M059J (cell line): Measurements from ENCODE around the gene RNF130. TPM values are rescaled to one million over a fixed set of nuclear protein-coding genes. Genes with fewer than 3 reads are reported as not detected.
"Not testable (repeated sequence)": the region's sequence is repeated elsewhere in the genome, so short reads cannot be mapped to it uniquely, and the experiment has no call there.

ENCODE experiments used
- DNase-seq: peaks from one replicate; pipeline ENCODE4 v3.0.0-alpha.2; 2012; ENCODE audit warnings: low read depth
- total RNA-seq: library from RNA; depleted of rRNA; stranded (reverse); fragments of >200 nt; shearing (Covaris generic); gene quantifications from 2 replicates; pipeline ENCODE4 v1.2.3, GENCODE V29; 2014

RNF130 gene
- total RNA-seq, 1 experiment from 2014 or later = 50.6 TPM

DNA sequence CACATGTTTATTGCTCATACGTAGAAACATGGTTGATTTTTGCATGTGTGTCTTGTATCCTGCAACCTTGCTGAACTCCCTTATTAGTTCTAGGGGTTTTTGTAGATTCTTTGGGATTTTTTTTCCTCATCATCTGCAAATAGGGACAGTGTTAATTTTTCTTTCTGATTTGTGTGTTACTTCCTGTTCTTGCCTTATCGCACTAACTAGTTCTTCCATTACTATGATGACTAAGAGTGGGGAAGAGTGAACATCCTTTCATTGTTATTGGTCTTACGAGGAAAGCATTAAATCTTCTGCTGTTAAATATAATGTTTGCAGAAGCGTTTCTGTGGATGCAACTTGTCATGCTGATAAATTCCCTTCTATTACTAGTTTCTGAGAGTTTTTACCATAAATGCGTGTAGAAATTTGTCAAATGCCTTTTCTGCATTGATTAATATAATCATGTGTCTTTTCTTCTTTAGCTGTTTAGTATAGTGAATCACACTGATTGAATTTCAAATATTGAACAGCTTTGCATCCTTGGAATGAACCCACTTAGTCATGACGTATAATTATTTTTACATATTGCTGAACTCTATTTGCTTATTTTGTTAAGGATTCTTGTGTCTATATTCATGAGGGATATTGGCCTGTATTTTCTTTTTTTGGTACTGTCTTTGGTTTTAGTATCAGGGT, 32.1 kb upstream of the RNF130 start:
- no peak for DNase-seq

DNA sequence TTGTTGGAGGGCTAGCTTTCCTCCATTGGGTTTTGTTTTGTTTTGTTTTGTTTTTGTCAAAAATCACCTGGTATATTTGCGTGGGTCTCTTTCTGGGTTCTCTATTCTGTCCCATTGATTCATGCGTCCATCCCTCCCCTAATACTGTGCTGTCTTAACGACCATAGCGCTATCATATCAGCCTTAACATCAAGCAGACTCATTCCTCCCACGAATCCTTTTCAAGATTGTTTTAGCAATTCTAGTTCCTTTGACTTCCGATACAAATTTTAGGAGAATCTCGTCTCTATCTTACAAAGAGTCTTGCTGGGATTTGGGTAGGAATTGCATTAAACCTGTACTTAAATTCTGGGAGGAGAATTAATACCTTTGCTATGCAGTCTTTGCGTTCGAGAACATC, 31.1 kb upstream of the RNF130 start:
- DNase-seq = no peak

DNA sequence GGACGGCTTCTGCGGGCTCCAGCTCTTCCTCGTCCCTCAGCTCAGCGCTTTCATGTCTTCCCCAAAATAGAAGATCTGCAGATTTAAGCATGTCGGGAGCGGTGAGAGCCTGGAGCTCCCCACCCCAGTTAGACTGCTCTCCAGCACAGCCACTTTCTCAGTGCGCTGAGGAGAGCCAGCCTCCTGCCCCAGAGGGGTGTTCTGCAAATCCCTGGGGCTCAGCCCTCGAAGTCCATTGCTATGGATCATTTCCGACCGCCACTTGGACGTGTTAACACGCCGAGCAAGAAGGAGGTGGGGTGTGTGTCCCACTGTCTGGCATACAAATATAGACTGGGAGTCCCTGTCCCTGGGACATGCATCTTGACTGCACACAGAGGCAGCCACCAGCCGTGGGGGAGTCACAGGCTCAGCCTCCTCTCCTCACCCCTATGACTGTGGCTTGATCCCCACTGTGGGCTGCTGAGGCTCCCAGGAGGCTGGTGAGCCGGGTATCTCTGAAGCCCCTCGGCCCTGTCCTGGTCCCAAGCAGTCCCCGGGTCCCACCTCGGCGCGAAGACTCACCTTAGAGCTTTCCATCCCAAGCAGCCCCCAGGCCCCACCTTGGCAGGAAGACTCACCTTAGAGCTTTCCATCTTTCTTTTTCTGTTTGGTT, 30.0 kb upstream of the RNF130 start:
- DNase-seq = no peak

DNA sequence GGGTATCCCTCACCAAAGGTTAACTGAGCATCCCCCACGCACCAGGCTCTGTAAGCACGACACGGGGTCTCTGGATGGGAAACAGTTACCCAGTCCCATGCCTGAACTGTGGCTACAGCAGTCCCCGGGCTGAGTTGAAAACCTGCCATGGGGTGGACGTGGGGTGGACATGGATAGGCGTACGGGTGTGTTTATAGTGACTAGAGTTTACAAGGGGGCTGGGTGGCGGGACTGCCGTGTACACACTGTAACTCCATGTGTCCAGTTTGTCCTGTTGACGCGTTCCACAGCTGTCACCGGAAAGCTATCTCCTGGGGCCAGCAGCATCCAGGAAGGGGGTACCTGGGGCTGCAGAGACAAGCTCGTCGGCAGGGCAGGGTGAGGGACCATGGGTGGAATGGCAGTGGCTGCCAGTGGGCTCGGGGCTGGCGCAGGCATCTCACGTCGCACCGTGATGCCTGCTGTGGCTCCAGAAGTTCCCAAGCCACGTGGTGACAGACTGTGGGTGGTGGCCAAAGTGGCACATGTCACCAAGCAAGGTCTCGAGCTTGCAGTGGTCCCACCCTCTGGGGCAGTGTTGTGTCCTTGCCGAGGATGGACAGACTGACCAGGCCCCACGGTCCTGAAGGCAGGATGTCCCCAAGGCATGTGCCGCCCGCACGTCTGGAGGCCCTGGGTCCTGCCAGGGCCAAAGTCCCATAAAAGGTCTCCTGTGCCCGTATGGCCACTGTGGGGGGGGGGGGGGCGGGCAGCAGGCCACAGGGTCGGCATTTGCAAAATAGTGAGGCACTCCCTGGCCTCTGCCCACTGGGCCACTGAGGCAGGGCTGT, 29.3 kb upstream of the RNF130 start:
- no peak for DNase-seq

DNA sequence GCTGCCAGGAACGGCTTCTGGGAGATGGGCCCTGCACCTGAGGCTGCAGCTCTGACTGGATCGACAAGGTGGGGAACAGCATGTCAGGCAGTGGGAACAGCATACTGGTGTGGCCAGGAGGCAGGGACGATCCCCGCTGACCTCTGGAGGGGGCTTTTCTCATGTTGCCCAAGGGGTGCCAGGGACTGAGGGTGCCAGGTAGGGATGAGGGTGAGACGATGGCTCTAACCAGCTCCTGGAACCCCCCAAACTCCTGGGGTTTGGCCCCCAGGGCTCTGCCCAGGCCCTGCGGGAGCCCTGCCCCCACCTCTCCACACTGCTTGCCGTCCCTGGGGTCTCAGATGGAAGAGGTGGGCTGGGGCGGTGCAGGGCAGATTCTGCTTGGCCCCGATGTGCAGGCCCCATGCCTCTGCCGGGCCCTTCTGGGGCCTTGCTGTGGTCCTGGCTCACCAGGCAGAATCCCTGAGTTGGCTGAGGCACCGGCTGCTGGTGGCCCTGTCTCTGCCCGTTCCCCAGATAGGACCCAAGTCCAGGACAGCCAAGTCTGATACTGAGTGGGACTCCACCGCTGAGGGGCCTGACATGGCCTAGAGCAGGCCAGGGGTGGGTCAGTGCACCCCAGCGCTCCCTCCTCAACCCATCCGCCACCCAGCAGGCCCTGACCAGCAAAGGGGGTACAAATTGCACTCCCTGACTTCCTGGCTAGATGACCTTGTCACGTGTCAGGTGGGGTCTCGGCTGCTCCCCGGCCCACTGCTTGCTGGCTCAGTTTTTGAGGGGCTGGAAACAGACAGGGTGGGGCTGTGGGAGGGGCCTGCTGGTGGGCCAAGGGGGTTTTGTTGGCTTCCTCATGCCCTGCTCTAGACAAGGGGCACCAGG, 28.4 kb upstream of the RNF130 start:
- DNase-seq = no peak

DNA sequence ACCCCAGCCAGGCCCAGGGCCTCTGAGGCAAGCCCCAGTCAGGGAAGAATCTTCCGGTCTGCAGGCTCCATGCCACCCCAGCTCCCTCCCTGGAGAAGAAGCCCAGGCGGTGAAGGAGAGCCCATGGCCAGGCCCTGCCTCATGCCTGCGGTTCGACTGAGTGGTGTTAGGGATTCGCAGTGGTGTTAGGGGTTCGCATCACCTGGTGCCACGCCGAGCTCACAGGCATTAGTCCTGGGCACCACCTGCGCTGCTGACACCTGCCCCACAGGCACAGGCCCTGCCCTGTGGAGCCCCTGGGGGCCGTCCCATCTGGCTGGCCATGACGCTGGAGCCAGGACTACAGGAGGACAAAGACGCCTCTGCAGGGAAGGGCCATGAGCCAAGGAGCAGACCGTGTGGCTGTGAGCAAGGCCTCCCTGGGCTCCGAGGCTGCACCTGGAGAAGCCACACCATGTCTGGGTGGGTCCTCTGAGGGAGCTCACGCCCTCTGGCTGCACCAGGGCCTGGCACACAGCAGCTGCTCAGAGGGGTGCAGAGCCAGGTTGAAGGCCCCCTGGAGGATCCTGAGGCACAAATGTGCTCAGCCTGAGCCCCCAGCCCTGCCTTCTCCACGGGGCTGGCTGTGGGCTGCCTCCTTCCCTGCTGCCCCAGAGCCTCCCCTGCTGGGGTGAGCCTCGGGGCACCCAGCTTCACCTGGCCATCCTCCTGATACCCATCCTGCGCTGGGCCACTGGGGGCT, 27.6 kb upstream of the RNF130 start:
- DNase-seq = no peak

DNA sequence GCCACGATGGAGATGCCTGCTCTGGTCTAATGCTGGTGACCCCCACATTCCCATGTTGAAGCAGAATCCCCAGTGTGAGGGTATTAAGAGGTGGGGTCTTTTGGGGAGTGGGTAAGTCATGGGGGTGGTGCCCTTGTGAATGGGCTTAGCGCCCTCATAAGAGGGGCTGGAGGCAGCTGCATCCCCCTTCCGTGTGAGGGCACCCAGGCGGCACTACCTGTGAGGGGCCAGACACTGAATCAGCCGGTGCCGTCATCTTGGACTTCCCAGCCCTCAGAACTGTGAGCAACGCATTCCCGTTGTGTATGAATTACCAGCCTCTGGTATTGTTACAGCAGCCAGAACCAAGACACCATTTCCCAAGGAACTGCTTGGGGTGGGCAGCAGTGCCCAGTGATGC, 27.0 kb upstream of the RNF130 start:
- no peak for DNase-seq

DNA sequence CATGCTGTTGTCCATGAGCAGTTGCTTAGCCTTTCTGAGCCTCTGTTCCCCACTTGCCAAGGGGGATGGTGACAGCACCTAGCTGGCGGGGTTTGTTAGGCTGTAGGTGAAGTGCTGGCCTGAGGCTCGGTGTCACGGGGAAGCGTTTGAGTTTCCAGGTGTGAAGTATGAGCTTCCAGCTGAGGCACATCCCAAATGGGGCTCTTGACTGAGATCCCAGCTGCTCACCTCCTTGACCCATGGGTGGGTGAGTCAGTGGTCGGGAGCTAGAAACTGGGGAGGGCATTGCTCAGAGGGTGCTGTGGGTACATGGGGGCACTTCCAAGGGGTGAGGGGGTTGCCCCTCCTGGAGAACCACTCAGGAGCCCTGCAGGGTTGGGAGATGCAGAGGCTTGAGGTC, 26.4 kb upstream of the RNF130 start:
- no peak for DNase-seq

DNA sequence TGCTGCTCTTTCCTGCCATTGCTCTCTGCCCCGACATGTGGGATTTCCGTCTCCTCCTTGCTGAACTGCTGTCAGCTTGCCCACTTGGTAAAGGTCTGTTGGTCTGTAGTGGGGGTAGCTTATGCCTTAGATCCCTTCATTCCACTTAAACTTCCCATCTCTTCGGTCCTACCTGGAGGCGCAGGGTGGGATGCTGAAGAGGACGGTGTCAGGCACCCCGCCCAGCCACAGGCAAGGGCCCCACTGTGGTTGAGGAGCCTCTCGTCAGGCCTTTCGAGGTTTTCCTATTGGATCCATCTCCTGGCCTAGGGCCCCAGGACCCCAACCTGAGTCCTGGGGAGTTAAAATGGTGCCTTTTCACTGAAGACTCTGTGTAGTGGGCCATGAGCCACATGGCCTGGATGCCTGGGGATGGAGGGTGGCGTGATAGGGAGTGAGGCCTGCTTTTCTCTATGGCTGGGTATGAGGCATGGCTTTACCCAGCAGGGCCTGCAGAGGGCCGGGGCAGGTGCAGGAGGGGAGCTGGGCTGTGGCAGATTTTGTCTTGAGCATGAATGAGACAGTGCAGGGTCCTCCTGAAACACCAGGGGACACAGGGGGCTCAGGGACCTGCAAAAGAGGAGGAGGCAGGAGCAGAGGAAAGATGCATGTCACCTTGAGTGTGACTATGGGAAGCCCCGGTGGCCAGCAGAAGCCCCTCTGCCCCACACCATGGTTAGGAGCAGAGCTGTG, 25.8 kb upstream of the RNF130 start:
- no peak for DNase-seq

DNA sequence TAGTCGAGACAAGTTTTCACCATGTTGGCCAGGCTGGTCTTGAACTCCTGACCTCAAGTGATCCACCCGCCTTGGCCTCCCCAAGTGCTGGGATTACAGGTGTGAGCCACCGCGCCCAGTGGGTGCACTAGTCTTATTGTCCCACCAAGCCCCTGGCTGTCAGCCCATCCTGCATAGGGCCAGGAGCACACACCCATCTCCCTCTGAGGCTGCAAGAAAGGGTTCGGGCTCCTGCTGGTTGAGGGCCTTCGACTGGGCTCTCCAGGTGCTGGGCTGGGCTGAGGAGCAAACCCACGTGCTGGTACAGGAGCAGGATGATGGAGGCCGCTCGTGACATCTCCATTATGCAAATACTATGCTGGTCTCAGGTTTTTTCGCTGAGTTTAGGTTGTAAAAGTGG, 25.1 kb upstream of the RNF130 start:
- DNase-seq = no peak

DNA sequence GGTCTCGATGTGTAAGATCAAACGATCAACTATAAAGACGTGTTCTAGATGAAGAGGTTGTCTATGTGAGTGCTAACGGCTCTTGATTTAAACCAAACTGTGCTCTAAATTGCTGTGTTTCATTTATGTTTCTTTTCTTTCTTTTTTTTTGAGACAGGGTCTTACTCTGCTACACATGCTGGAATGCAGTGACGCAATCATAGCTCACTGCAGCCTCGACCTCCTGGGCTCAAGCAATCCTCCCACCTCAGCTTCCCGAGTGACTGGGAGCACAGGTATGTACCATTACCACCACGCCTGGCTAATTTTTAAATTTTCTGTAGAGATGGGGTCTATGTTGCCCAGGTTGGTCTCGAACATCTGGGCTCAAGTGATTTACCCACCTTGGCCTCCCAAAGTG, 24.0 kb upstream of the RNF130 start:
- no peak for DNase-seq

DNA sequence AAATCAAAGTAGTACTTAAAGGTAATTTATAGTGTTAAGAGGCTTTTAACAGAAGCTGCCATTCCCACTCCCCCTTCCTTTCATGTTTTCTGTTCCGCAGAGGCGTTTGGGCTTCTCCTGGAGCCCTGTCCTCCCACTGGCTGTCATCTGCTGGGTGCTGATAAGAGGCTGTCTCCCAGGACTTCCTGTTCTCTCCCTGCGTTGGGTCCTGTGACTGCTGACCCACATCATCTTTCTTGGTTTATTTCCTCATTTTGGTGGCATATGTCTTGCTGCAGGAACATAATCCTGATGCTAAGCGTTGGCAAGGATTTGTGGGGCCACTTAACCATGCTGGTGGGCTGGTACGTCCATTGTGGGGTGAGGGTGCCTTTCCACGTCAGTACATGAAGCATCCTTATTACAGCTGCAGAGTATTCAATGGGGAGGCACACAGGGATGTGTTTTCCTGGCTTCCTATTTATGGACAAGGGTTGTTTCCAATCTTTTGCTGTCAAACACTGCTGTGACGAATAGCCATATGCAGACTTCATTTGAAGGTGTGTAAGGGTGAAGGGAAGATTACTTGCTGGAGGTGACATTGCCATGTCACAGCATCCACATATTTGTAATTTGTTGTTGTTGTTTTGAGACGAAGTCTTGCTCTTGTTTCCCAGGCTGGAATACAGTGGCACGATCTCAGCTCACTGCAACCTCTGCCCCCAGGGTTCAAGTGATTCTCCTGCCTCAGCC, 22.3 kb upstream of the RNF130 start:
- DNase-seq = no peak

DNA sequence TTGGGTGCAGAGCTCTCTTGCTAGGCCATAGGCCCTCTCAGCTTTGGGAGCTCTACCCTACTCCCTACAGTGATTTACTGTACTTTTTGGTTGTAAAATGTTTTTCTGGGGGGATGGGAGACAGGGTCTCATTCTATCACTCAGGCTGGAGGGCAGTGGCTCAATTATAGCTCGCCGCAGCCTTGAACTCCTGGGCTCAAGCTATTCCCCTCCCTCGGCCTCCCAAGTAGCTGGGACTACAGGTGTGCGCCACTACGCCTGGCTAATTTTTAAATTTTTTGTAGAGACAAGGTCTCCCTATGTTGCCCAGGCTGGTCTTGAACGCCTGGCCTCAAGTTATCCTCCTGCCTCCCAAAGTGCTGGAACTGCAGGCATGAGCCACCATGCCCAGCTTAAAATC, 21.7 kb upstream of the RNF130 start:
- DNase-seq = no peak

DNA sequence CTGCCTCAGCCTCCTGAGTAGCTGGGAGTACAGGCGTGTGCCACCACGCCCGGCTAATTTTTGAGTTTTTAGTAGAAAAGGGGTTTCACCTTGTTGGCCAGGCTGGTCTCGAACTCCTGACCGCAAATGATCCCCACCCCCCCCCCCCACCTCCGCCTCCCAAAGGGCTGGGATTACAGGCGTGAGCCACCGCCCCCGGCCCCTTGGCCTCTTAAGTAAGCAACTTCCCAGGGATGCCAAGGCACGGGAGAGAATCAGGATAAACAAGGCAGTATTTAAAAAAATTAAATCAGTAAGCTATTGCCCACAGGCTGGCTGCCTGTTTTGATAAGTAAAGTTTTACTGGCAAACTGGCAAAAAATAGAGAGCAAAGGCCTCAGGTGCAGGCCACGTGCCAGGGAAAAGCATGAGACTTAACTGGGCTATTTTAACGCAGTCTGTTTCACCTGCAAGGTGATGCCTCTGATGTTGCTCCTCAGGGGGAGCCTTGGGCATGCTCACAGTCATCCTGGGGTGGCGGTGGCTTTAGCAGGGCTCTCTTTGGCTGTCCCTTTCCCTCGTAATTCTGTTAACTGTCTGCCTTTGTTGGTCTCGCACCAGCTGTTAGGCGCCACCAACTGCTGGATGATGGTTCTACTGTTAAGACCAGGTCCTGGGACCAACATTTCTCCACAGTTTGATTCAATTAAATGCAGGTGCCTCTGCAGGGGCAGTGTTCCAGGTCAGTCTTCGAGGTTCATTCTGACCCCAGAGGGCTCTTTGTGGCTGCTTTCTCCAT, 19.4 kb upstream of the RNF130 start:
- peak; percentile 59 for DNase-seq

DNA sequence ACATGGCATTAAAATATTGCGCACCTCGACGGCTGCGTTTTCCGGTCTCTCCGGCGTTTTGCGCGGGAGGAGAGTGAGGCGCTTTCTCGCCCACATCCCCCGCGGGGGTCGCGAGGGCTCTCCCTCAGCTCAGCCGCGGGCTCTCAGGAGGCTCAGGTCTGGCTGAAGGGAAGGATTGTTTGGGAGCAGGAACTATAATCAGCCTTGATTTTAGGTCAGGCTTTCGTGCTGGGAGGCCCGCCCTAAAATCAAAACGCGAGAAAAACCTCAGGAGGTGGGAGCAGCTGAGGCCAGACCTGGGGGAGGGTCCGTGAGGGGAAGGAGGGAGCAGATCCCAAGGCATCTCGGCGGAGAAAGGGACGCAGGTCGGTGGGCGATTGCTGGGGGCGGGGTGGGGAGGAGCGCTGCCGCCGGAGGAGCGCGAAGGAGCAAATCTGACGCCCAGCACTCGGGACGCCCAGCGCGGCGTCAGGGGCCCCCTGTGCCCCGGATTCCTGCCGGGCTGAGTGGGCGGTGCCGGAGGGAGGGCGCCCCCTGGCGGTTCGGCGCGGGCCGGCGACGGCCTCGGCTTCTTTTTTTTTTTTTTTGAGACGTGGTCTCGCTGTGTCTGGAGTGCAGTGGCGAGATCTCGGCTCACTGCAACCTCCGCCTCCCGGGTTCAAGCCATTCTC, 18.7 kb upstream of the RNF130 start:
- DNase-seq = peak; percentile 50

DNA sequence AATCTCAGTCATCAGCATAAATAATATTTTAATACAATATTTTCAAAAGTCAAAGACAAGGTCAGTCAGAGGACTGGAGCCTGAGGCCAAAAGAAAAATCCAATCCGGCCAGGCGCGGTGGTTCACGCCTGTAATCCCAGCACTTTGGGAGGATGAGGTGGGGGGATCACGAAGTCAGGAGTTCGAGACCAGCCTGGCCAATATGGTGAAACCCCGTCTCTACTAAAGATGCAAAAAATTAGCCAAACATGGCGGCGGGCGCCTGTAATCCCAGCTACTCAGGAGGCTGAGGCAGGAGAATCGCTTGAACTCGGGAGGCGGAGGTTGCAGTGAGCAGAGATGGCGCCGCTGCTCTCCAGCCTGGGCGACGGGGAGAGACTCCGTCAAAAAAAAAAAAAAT, 18.1 kb upstream of the RNF130 start:
- DNase-seq = not testable (repeated sequence)

DNA sequence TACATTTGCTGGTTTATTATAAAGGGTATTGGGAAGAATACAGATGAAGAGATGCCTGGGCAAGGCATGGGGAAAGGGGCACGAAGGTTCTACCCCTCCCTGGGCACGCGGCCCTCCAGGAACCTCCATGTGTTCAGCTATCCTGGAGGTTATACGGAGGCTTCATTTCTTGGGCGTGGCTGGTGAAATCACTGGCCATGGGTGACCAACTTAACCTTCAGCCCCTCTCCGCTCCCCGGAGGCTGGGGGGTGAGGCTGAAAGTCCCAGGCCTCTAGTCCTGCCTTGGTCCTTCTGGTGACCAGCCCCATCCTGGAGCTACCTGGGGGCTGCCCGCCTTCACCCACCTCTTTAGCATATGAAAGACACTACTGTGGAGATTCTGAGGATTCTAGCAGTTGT, 17.0 kb upstream of the RNF130 start:
- no peak for DNase-seq

DNA sequence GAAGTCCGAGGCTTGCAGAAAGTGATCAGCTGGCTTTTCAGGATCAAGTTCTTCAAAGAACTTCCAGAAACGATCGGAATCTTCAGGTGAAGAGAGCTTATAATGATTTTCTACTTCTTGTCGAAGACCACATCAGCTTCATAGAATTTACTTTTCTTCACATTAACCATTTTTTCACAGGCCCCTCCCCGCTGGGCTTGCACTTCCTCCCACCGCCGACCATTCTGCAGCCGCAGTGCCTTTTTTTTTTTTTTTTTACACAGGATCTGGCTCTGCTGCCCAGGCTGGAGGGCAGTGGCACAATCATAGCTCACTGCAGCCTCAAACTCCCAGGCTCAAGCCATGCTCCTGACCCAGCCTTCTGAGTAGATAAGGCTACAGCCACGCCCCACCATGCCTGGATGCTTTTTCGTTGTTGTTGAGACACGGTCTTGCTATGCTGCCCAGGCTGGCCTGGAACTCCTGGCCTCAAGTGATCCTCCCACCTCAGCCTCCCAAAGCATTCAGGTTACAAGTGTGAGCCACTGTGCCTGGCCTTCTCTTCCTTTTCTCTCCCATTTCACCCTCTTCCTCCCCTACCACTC, 15.3 kb upstream of the RNF130 start:
- no peak for DNase-seq
